GM23248 (cell line): ENCODE data around the gene TMEM126B. TPM values are rescaled to one million over a fixed set of nuclear protein-coding genes. Genes with fewer than 3 reads are reported as not detected.
"Not testable (repeated sequence)": the region's sequence is repeated elsewhere in the genome, so short reads cannot be mapped to it uniquely, and the experiment has no call there.

ENCODE experiments used
- DNase-seq: peaks from one replicate; pipeline ENCODE4 v3.0.0-alpha.2; 2015
- H2AFZ ChIP-seq: fragments of 200-600 bp; sonication (generic); 2 replicates; pipeline ENCODE4 v1.6.1; 2016; ENCODE audit warnings: antibody characterized with exemption
- H3F3A ChIP-seq: fragments of 200-600 bp; sonication (generic); 2 replicates; pipeline ENCODE4 v1.6.1; 2016; ENCODE audit warnings: mild to moderate bottlenecking, antibody characterized with exemption, mixed run types; ENCODE audit not compliant: insufficient read depth
- H3K27ac ChIP-seq: fragments of 200-600 bp; sonication (generic); 2 replicates; pipeline ENCODE4 v1.5.1; 2016; ENCODE audit warnings: mild to moderate bottlenecking
- H3K27me3 ChIP-seq: fragments of 200-600 bp; sonication (generic); replicated peaks from 2 replicates; pipeline ENCODE4 v1.6.1; 2016; ENCODE audit warnings: mild to moderate bottlenecking; ENCODE audit not compliant: insufficient read depth
- H3K36me3 ChIP-seq: fragments of 200-600 bp; sonication (generic); 2 replicates; pipeline ENCODE4 v1.6.1; 2016; ENCODE audit warnings: low read depth, mild to moderate bottlenecking
- H3K4me1 ChIP-seq: fragments of 200-600 bp; sonication (generic); 2 replicates; pipeline ENCODE4 v1.6.1; 2016; ENCODE audit warnings: mild to moderate bottlenecking; ENCODE audit not compliant: insufficient read depth
- H3K4me2 ChIP-seq: fragments of 200-600 bp; sonication (generic); one replicate; pipeline ENCODE4 v1.6.1; 2016; ENCODE audit warnings: mild to moderate bottlenecking; ENCODE audit not compliant: unreplicated experiment
- H3K4me3 ChIP-seq: fragments of 200-600 bp; sonication (generic); 2 replicates; pipeline ENCODE4 v1.5.1; 2016; ENCODE audit warnings: mild to moderate bottlenecking
- H3K79me2 ChIP-seq: fragments of 200-600 bp; sonication (generic); 2 replicates; pipeline ENCODE4 v1.6.1; 2016; ENCODE audit warnings: mild to moderate bottlenecking; ENCODE audit not compliant: insufficient read depth
- H3K9ac ChIP-seq: fragments of 200-600 bp; sonication (generic); 2 replicates; pipeline ENCODE4 v1.6.1; 2016; ENCODE audit warnings: mild to moderate bottlenecking
- H3K9me2 ChIP-seq: fragments of 200-600 bp; sonication (generic); 2 replicates; pipeline ENCODE4 v1.6.1; 2016; ENCODE audit warnings: mixed run types, mild to moderate bottlenecking, moderate library complexity; ENCODE audit not compliant: insufficient read depth
- H3K9me3 ChIP-seq: fragments of 200-600 bp; sonication (generic); one replicate; pipeline ENCODE4 v1.6.1; 2017; ENCODE audit warnings: low read depth
- H4K20me1 ChIP-seq: fragments of 200-600 bp; sonication (generic); 2 replicates; pipeline ENCODE4 v1.6.0; 2016; ENCODE audit not compliant: insufficient read depth
- EZH2 ChIP-seq: fragments of 200-600 bp; sonication (generic); IDR thresholded peaks from 2 replicates; pipeline ENCODE4 v1.6.1; 2018; ENCODE audit warnings: antibody characterized with exemption, mild to moderate bottlenecking; ENCODE audit not compliant: insufficient read depth, poor library complexity, severe bottlenecking
- EZH2phosphoT487 ChIP-seq: fragments of 200-600 bp; sonication (generic); IDR thresholded peaks from 2 replicates; pipeline ENCODE4 v1.6.1; 2018; ENCODE audit warnings: antibody characterized with exemption, moderate library complexity, mild to moderate bottlenecking, low read depth; ENCODE audit not compliant: insufficient read depth
- WGBS, 2 experiments: methylation state at CpG; one replicate each; pipeline ENCODE4 v1.1.6; 2015 to 2017; ENCODE audit warnings: low lambda C conversion rate in 2 of 2, low coverage in 1 of 2; ENCODE audit errors: missing lambda C conversion rate in 2 of 2; 5-methylcytosine and 5-hydroxymethylcytosine counted together
- in situ Hi-C: fragments of 300-500 bp; cut with MboI; formaldehyde crosslinking; loops from 2 replicates; pipeline ENCODE4 v1.15.0; 2020
- polyA plus RNA-seq: library from polyadenylated mRNA; unstranded; fragments of >200 nt; fragmentation: Nextera tagmentation; extraction: Ambion mirVana; gene quantifications from 2 replicates; pipeline ENCODE4 v1.2.1, GENCODE V29; 2016
- total RNA-seq: library from RNA; depleted of rRNA; stranded (reverse); fragments of >200 nt; shearing (Covaris generic); gene quantifications from 2 replicates; pipeline ENCODE4 v1.2.3, GENCODE V29; 2014

The TMEM126B gene
- total and polyA plus RNA-seq, 2 experiments from 2014 or later = 52.2 to 54.9 TPM

DNA sequence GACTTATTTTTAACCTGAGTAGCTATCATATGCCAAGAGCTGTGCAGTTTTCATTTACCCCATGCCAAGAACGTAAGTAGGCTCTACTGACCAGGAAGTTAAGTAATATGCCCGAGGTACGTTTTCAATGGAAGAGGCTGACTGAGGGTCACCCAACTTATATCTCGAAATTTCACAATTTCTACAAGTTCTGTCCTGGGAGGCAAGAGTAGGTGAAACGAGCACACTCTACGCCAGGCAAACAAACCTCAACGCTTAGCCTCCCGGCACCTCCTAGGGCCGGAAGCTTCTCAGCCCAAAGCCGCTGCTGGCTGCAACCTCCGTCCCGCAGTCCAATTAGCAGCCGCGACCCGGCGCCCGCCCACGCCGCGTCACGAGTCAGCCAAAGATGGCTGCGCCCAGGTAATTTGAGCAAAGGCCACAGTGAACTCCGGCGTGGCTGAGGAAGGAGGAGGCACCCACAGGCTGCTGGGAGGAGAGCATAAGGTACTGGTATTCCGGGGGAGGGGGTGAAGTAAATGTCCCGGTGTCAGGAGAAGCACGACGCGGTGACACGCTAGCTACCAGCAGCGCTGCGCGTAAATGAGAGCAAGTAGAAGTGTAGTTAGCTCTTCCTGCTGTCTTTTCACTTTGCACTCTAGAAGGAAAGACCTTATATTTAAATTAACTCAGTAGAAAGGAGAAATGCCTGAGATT lies 19.4 kb downstream of the TMEM126B start, which contains the start of gene TMEM126A:
TMEM126A (plus strand) TSS at position 364 of the 696 bp plus-strand sequence. CDS start 2,289 bp downstream, outside the sequence.
- Histone ChIP-seq H3K27ac (peak within 1 kb of the TSS; percentile 64), H2AFZ (peak within 1 kb of the TSS; percentile 96), H3K9ac (peak within 1 kb of the TSS; percentile 85), H4K20me1 (no peaks in the 10 kb centered on the region), H3K27me3 (no peaks in the 10 kb centered on the region), H3K4me1 (peaks cover 21% of the 10 kb centered on the region), H3K36me3 (no peaks in the 10 kb centered on the region), H3K9me2 (no peaks in the 10 kb centered on the region), H3K4me3 (peak within 1 kb of the TSS; percentile 90), H3K79me2 (peaks cover 40% of the 10 kb centered on the region), H3F3A (peaks cover 40% of the 10 kb centered on the region), H3K9me3 (no peaks in the 10 kb centered on the region), H3K4me2 (peak within 1 kb of the TSS; percentile 98)
- in situ Hi-C loops = no loop called here
- 1 to 2% methylated on average over 33 of the region's 33 CpGs for WGBS, 2 experiments
- no peak for TF ChIP-seq EZH2
- TF ChIP-seq EZH2phosphoT487 = no peak
- DNase-seq = peak; percentile 93

DNA sequence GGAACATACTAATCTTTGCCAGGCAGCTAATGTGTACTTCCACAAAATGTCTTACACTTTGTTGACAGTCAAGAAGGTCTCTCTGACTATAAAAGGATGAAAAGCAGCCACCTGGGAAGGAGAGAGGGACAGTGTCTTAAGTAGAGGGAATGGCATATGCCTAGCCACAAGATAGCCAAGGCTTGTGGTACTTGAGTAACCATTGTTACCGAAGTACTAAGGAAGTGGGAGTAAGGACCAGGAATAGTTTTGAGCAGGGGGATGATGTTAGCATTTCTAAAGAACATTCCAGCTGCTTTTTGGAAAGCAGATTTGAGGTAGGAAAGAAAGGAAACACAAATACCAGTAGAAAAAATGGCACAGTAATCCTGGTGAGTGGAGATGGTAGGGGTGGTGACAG lies 22.7 kb downstream of the TMEM126B start:
- 95 to 100% methylated on average over 1 of the region's 1 CpG for WGBS, 2 experiments
- in situ Hi-C loops = no loop called here
- TF ChIP-seq EZH2phosphoT487 (no peak), EZH2 (no peak)
- Histone ChIP-seq H3K27me3 (no peaks in the 10 kb centered on the region), H3K79me2 (peaks cover 71% of the 10 kb centered on the region), H3K4me2 (no peak overlapping the region), H2AFZ (no peak overlapping the region), H3K36me3 (peaks cover 18% of the 10 kb centered on the region), H4K20me1 (no peaks in the 10 kb centered on the region), H3F3A (peaks cover 66% of the 10 kb centered on the region), H3K9ac (no peak overlapping the region), H3K4me1 (peaks cover 21% of the 10 kb centered on the region), H3K9me2 (no peaks in the 10 kb centered on the region), H3K9me3 (no peaks in the 10 kb centered on the region), H3K27ac (no peak overlapping the region), H3K4me3 (no peak overlapping the region)
- no peak for DNase-seq

- H3K9me3 ChIP-seq = no peaks in the 10 kb centered on the region
- H3K79me2 ChIP-seq = peaks cover 83% of the 10 kb centered on the region
- H2AFZ ChIP-seq = no peak overlapping the region
- H3K4me2 ChIP-seq = no peak overlapping the region
- no peak overlapping the region for H3K9ac ChIP-seq
- in situ Hi-C loops = no loop called here
- H3K4me3 ChIP-seq = no peak overlapping the region
- no peak overlapping the region for H3K27ac ChIP-seq
- no peaks in the 10 kb centered on the region for H4K20me1 ChIP-seq
- 53 to 61% methylated on average over 3 of the region's 3 CpGs for WGBS, 2 experiments
- peaks cover 18% of the 10 kb centered on the region for H3K4me1 ChIP-seq
- H3K27me3 ChIP-seq = no peaks in the 10 kb centered on the region
- peaks cover 36% of the 10 kb centered on the region for H3K36me3 ChIP-seq
- no peak for DNase-seq
- H3F3A ChIP-seq = peaks cover 83% of the 10 kb centered on the region
- H3K9me2 ChIP-seq = no peaks in the 10 kb centered on the region
- TF ChIP-seq EZH2 = no peak
- TF ChIP-seq EZH2phosphoT487 = no peak
These were observed 24.5 kb downstream of the TMEM126B start for GRCh38 chr11:85652786-85653447.

DNA sequence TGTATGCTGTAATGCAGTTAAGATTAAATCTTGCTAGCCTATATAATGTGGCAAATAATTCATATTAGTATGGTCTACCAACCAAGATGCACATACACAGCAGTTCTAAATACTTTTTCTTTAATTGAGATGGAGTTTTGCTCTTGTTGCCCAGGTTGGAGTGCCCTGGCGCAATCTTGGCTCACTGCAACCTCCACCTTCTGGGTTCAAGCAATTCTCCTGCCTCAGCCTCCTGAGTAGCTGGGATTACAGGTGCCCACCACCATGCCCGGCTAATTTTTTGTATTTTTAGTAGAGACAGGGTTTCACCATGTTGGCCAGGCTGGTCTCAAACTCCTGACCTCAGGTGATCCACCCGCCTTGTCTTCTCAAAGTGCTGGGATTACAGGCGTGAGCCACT lies 25.9 kb downstream of the TMEM126B start:
- H3K27me3 ChIP-seq, H4K20me1 ChIP-seq, H3K27ac ChIP-seq, H2AFZ ChIP-seq, DNase-seq, H3K4me2 ChIP-seq, H3K9me3 ChIP-seq, H3K9me2 ChIP-seq, in situ Hi-C loops, H3K9ac ChIP-seq, H3K4me3 ChIP-seq: not testable (repeated sequence)
- 95% methylated on average over 4 of the region's 4 CpGs for WGBS, 2 experiments
- Histone ChIP-seq H3K36me3 (peaks cover 49% of the 10 kb centered on the region), H3K4me1 (peaks cover 23% of the 10 kb centered on the region), H3F3A (peaks cover 82% of the 10 kb centered on the region), H3K79me2 (peaks cover 83% of the 10 kb centered on the region)
